Measurements from ENCODE around the gene STK32B. TPM values are rescaled to one million over a fixed set of nuclear protein-coding genes. Genes with fewer than 3 reads are reported as not detected.

STK32B gene
- total RNA-seq, 1 donor from 2014 or later: 0.94 TPM

DNA sequence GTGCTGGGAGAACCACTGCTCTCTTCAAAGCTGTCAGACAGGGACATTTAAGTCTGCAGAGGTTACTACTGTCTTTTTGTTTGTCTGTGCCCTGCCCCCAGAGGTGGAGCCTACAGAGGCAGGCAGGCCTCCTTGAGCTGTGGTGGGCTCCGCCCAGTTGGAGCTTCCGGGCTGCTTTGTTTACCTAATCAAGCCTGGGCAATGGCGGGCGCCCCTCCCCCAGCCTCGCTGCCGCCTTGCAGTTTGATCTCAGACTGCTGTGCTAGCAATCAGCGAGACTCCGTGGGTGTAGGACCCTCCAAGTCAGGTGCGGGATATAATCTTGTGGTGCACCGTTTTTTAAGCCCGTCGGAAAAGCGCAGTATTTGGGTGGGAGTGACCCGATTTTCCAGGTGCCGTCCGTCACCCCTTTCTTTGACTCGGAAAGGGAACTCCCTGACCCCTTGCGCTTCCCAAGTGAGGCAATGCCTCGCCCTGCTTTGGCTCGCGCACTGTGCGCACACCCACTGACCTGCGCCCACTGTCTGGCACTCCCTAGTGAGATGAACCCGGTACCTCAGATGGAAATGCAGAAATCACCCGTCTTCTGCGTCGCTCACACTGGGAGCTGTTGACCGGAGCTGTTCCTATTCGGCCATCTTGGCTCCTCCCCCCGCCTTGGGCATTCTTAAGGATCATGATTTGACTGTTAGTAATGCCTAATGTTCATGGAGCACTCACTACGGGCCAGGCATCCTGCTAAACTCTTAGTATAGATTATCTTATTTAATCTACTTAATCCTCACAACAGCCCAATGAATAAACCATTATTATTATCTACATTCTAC is 392.9 kb downstream of the STK32B start:
- DNase-seq (ENCODE audit: low spot score): peak; percentile 5

DNA sequence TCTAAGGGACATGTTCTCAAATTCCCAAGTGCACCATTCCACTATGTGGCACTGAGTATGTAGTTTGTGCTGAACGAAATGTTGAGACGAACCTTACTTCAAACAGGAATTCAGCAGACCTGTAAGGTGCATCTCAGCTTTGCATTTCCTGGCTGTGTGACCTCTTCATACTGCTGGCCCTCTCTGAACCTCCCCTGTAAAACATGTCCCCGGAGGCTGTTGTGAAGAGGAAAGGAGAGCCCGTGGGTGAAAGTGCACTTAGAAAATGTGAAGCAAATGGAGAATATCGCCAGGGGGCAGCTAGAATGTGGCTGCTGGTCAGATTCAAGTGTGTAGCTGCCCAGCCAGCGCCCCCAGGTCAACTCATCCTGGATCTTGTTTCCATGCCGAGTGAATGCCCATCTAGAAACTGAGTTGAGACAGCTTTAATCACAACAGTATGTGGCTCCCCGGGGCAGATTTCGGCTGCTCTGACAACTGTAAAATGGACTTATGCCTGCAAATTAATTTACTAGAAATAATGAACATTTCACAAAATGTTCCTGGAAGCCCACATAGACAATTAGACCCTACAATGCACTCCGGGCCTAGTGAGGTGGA is 393.7 kb downstream of the STK32B start:
- DNase-seq (ENCODE audit: low spot score): peak; percentile 15

DNA sequence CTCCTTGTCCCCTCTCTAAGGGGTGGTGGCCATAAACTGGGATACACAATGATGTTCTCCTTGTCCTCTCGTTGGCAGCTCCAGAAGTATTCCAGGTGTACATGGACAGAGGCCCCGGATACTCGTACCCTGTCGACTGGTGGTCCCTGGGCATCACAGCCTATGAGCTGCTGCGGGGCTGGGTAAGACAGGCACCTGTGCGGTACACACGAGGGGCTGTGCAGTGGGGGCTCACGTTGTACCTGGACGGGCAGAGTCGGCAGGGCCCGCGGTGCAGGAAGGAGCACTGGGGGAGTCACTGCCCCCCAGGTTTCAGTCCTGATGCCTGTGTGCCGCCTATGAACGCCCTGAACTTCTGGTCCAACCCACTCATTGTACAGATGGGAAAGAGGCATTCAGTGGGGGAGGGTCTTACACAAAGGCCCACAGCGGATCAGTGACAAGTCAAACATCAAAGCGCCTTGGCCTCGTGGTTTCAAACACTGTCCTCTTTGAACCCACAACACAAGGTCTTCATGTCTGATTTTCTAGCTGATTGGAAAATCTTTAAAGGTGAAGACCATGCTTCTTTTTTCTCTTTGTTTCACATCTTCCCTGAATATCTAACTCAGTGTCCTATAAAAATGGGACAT is 395.4 kb downstream of the STK32B start:
- DNase-seq (ENCODE audit: low spot score): peak; percentile 24

DNA sequence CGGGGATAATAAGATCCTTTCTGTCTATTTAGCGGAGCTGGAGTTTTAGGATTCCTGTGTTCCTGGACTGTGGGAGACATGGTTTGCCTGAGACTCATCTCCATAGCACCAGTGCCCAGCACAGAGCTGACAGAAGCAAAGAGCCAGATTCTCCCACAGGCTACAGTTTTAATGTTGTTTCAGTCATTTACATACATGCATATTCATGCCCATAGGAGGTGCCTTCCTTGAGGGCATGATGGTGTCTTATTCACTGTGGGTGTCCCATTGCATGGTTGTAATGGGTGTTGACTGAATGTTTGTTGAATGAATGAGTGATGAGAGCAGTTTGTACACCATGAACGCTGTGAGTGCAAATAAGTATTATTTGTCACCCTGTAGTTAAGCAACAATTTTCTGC is 396.5 kb downstream of the STK32B start:
- DNase-seq (ENCODE audit: low spot score): no peak

DNA sequence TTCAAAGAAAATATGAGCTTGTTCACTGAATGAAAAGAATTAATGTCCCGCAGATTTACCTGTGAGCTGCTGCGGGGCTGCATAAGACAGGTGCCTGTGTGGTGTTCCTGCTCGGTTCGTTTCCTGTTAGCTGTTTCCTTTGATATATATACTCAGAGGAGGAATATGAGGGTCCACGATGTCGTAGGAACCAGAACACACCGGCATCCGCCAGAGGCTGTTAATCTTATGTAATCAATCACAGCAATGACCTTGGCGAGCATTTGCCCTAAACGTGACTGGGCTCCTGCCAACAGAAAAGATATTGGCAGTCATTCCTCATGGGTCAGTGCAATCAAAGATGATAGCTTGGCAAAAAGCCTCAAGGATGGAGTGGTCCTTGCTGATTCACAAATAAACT is 396.9 kb downstream of the STK32B start:
- DNase-seq (ENCODE audit: low spot score): peak; percentile 8

DNA sequence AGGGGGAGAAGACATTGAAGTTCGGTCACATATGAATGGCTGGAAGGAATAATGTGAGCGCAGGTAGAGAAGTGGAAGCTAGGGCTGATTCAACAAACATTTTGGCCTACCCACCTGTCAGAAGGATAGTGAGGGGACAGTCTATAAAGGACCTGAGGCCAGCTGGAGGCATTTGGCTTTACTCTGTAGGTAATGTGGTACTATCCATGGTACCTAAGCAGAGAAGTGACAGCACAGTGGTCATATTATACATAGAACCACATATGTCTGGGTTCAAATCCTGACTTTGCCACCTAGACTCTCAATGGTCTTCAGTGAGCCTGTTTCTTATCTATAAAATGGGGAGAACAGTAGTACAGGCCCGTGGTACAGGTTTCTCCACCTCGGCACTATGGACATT is 400.0 kb downstream of the STK32B start:
- no peak for DNase-seq (ENCODE audit: low spot score)

DNA sequence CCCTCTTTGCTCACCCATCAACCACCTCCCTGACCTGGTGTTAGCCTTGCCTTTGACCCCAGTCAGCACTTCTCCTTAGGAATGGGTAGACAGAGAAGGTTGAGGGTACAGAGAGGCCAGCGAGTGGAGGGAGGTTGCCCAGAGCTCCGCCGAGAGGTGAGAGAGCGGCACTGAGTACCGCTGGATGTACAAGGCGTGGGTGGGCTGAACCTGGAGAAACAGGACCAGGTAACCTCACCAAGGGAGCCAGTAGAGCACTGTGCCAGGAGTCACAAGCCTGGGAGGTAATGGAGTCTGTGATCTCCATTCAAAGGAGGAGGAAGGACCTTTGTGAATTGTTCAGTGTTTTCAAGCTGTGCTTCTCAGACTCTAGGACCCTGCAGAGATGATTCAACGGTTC is 400.9 kb downstream of the STK32B start:
- peak; percentile 22 for DNase-seq (ENCODE audit: low spot score)

DNA sequence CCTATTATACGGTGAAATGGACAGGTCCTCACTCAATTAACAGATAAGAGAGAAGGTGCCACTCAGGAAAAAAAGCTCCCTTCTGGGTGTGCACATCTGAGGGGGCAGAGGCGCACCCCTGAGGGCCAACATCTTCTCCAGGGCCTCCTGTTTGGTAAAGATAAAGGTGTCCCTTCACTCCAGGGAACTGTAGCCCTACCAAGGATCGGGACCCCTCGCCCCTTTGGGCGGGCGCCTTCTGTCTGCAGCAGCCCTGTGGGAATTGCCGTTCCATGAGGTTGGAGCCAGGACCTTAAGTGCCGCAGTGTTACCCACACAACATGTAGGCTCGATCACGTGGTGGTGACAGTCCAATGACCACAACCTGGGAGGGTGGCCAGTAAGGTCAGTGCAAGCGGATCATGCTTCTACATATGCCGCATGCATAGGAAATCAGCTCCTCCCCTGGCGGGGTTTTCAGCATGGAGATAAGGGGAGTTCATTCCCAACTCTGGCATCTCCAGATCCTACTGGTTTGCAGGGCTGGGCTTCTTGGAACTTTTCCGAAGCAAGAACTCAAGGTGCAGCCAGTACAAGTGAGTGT is 403.8 kb downstream of the STK32B start:
- DNase-seq (ENCODE audit: low spot score): no peak

DNA sequence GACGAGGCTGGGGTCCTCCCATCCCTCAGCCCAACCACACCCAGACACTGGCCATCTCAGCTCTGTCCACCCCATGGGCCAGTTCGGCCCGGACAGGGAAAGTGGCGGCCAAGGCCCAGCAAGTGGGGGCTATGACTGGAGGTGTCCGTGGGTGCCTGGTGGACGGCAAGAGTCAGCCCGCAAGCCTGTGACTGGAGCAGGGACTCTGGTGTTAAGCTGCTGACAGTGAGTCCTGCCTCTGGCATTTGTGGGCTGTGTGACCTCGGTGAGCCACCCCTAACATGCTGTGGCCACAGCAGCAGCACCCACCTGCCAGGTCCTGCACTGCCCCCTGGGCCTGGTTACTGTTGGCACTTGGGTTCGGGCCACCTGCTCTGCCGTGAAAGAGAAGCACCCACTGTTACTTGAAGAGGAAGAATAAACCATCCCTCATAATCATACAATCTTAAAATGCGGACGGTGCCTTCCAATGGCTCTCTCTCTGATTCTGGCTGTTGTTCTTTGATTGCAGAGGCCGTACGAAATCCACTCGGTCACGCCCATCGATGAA is 405.1 kb downstream of the STK32B start:
- no peak for DNase-seq (ENCODE audit: low spot score)

DNA sequence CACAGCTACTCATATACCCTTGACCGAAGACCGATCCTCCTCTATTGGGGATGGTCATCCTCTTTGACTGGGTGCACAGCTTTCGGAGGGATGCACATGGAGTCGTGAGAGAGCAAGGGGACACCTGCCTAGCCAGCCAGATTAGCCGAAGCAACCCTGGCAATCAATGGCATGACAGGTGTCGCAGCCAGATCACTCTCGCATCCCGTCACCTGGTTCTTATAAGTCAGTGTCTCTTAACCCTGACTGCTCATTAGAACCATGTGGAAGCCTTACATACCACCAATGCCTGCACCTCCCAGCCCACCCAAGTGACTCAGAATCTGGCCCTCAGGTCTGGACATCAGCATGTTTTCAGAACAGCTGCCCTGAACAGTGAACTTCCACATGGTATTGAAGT is 407.4 kb downstream of the STK32B start:
- DNase-seq (ENCODE audit: low spot score): no peak

DNA sequence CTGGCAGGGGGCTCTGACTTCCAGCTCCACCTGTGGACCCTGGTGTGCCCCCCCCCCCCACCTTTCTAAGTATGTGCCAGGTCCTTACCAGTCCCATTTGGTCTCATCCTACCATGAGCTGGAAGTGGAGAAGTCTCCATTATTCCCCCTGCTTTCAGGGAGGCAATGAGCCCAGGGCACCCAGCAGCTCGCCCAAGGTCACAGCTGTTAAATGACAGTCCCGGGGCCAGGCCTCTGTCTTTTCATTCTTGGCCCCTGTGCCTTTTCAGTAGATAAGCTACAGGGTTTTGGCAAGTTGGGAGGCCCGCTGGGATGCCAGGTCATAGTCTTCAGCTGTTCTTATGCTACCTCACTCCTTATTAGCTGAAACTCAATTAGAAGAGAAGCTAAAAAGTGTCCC is 408.0 kb downstream of the STK32B start:
- DNase-seq (ENCODE audit: low spot score): no peak

GRCh38 chr4:5460106-5460801 is 409.0 kb downstream of the STK32B start:
- DNase-seq (ENCODE audit: low spot score): no peak

- no peak for DNase-seq (ENCODE audit: low spot score)
These were observed 410.2 kb downstream of the STK32B start for GRCh38 chr4:5461477-5461876.

DNA sequence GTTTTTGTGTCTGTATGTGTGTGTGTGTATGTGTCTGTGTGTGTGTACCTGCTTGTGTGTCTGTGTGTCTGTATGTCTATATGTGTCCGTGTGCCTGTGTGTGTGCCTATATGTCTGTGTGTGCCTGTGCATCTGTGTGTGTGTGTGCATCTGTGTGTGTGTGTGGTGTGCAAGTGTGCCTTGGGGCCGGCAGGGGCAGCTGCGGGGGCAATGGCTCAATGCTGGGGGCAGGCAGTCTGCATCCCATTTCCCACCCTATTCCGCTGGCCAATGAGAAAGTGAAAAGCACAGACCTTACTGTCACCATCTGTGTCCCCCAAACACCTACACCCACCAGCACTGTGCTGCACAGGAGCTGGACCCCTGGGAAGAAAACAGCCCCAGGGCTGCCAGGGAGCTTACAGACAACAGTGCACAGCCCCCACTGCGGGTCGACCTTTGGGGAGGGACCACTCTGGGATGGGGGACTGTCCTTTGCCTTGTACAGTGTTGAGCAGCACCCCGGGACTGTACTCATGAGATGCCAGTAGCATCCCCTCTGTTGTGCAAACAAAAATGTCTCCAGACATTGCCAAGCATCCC is 411.1 kb downstream of the STK32B start:
- no peak for DNase-seq (ENCODE audit: low spot score)

GRCh38 chr4:5462896-5463295 is 411.6 kb downstream of the STK32B start:
- no peak for DNase-seq (ENCODE audit: low spot score)

- DNase-seq (ENCODE audit: low spot score): no peak
These were observed 412.1 kb downstream of the STK32B start for GRCh38 chr4:5463361-5463760.

DNA sequence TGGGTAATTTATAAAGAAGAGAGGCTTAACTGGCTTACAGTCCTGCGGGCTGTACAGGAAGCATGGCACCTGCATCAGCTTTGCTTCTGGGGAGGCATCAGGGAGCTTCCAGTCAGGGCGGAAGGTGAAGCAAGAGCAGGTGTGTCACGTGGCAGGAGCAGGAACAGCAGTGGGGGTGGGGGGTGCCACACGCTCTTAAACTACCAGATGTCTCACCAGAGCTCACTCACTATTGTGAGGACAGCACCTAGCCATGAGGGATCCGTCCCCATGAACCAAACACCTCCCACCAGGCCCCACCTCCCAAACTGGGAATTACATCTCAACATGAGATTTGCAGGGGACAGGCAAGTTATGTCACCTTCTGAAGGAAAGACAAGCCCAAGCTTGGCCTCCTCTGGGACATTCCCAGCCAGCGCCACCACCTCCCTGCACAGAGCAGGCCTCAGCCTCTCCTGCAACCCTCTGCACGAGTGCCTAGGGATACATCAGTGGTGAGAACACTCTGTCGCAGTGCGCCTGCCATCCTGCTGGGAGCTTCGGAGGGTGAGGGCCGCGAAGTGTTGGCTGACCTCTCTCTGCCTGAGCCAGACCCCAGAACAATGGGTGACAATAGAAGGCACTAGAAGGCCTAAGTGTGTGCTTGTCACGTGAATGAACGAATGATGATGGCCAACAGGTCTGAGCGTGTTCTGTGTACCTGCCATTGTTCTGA is 412.8 kb downstream of the STK32B start:
- DNase-seq (ENCODE audit: low spot score): peak; percentile 27

- DNase-seq (ENCODE audit: low spot score): no peak
These were observed 414.2 kb downstream of the STK32B start for GRCh38 chr4:5465529-5465928.

- DNase-seq (ENCODE audit: low spot score): no peak
These were observed 414.7 kb downstream of the STK32B start for GRCh38 chr4:5465956-5466355.

- DNase-seq (ENCODE audit: low spot score): no peak
These were observed 415.8 kb downstream of the STK32B start for GRCh38 chr4:5467111-5467510.

Data from ureter (tissue), 1 donor.